ENCODE data around the gene ZNF622.

DNA sequence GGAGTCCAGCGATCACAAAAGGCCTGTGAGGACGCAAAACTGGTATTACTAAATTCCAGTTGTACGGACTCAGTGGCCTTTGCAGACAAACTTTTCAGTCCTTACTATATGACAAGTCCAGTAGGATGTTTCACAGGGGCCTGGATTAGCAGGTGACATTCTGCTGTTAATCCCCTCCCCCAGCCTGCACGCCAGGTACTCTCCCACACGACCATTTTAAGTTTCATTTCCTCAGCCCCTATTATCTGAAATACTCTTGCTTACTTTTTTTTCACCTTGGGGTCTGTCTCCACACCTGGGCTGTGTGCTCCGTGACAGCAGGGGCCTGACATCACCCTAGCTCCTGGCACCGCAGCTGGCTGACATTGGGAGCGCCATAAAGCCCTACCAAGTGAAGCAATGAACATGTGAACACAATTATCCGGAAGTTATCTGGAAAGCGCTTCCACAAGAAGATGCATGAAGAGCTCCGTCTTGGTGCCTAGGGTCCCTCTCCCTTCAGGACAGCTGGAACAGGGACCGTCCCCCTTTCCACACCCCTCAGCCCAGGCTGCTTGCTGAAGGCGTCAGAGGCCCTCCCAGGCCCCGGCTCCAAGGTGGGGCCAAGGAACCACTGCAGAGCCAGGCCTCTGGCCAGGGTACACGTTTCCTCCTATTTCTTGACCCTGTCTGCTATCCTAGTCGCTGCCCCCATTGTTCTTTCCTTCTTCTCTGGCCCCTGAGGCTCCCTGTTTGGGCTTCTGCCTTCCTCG, 39.7 kb upstream of the ZNF622 start:
- TF ChIP-seq EZH2 (IDR thresholded peaks at IDR 0.05; ENCODE audit: low read length) = no peak
- TF ChIP-seq CTCF (optimal IDR thresholded peaks at IDR 0.05 in 1 of 3, IDR thresholded peaks at IDR 0.05 in 1 of 3, conservative IDR thresholded peaks at IDR 0.05 in 1 of 3; ENCODE audit: extremely low read depth in 1 of 3, insufficient read depth in 2 of 3, low read length in 3 of 3) = no peak

Measured in keratinocyte (primary cell).